ENCODE data around the gene VPS8. TPM values are rescaled to one million over a fixed set of nuclear protein-coding genes. Genes with fewer than 3 reads are reported as not detected.
"Not testable (repeated sequence)": the region's sequence is repeated elsewhere in the genome, so short reads cannot be mapped to it uniquely, and the experiment has no call there.

VPS8 gene
- total RNA-seq, 1 donor from 2014 or later = 86.4 TPM

- DNase-seq (ENCODE audit: low spot score) = no peak
Measured at GRCh38 chr3:184924547-184924946, 112.6 kb downstream of the VPS8 start.

- DNase-seq (ENCODE audit: low spot score) = no peak
Measured at GRCh38 chr3:184927796-184928315, 115.9 kb downstream of the VPS8 start.

GRCh38 chr3:184932777-184933176 lies 120.8 kb downstream of the VPS8 start:
- no peak for DNase-seq (ENCODE audit: low spot score)

- DNase-seq (ENCODE audit: low spot score) = no peak
Measured at GRCh38 chr3:184937611-184938010, 125.6 kb downstream of the VPS8 start.

- DNase-seq (ENCODE audit: low spot score) = no peak
Measured at GRCh38 chr3:184941408-184941807, 129.4 kb downstream of the VPS8 start.

- DNase-seq (ENCODE audit: low spot score) = no peak
Measured at GRCh38 chr3:184942735-184943134, 130.8 kb downstream of the VPS8 start.

GRCh38 chr3:184944241-184944640 lies 132.3 kb downstream of the VPS8 start:
- no peak for DNase-seq (ENCODE audit: low spot score)

GRCh38 chr3:184945886-184946625 lies 134.1 kb downstream of the VPS8 start:
- DNase-seq (ENCODE audit: low spot score) = no peak

- DNase-seq (ENCODE audit: low spot score) = no peak
Measured at GRCh38 chr3:184946917-184947316, 135.0 kb downstream of the VPS8 start.

- DNase-seq (ENCODE audit: low spot score) = no peak
Measured at GRCh38 chr3:184949251-184949965, 137.4 kb downstream of the VPS8 start.

- DNase-seq (ENCODE audit: low spot score) = not testable (repeated sequence)
Measured at GRCh38 chr3:184950816-184951215, 138.8 kb downstream of the VPS8 start.

- no peak for DNase-seq (ENCODE audit: low spot score)
Measured at GRCh38 chr3:184952671-184953070, 140.7 kb downstream of the VPS8 start.

GRCh38 chr3:184953401-184953800 lies 141.4 kb downstream of the VPS8 start:
- DNase-seq (ENCODE audit: low spot score) = no peak

- no peak for DNase-seq (ENCODE audit: low spot score)
Measured at GRCh38 chr3:184954251-184954650, 142.3 kb downstream of the VPS8 start.

- DNase-seq (ENCODE audit: low spot score) = not testable (repeated sequence)
Measured at GRCh38 chr3:184954851-184955250, 142.9 kb downstream of the VPS8 start.

- DNase-seq (ENCODE audit: low spot score) = no peak
Measured at GRCh38 chr3:184965639-184966430, 153.9 kb downstream of the VPS8 start.

GRCh38 chr3:184968115-184968514 lies 156.1 kb downstream of the VPS8 start:
- no peak for DNase-seq (ENCODE audit: low spot score)

- no peak for DNase-seq (ENCODE audit: low spot score)
Measured at GRCh38 chr3:184970186-184970585, 158.2 kb downstream of the VPS8 start.

- DNase-seq (ENCODE audit: low spot score) = no peak
Measured at GRCh38 chr3:184977796-184978195, 165.8 kb downstream of the VPS8 start.

GRCh38 chr3:184981071-184981470 lies 169.1 kb downstream of the VPS8 start:
- DNase-seq (ENCODE audit: low spot score) = no peak

GRCh38 chr3:184982076-184982475 lies 170.1 kb downstream of the VPS8 start:
- no peak for DNase-seq (ENCODE audit: low spot score)

GRCh38 chr3:184985586-184985985 lies 173.6 kb downstream of the VPS8 start:
- no peak for DNase-seq (ENCODE audit: low spot score)

All from ureter (tissue), 1 donor.